ENCODE results near the gene HECW1.

The HECW1 gene

GRCh38 chr7:43300121-43300520 is 187.7 kb downstream of the HECW1 start:
- Mint-ChIP-seq H3K27me3 (peaks cover 31% of the 10 kb centered on the region), H3K4me3 (no peak overlapping the region), H3K36me3 (ENCODE audit: low read depth) (no peaks in the 10 kb centered on the region), H3K27ac (no peak overlapping the region), H3K4me1 (ENCODE audit: low read depth) (peaks cover 31% of the 10 kb centered on the region), H3K9me3 (no peaks in the 10 kb centered on the region)
- no peak for DNase-seq

- no peak for DNase-seq
- Mint-ChIP-seq H3K4me3 (no peak overlapping the region), H3K36me3 (ENCODE audit: low read depth) (no peaks in the 10 kb centered on the region), H3K4me1 (ENCODE audit: low read depth) (peaks cover 35% of the 10 kb centered on the region), H3K27ac (peak overlapping the region; percentile 31), H3K9me3 (no peaks in the 10 kb centered on the region), H3K27me3 (peaks cover 31% of the 10 kb centered on the region)
Measured at GRCh38 chr7:43302211-43302711, 189.8 kb downstream of the HECW1 start.

GRCh38 chr7:43302773-43303460 is 190.5 kb downstream of the HECW1 start:
- peaks cover 28% of the 10 kb centered on the region for H3K27me3 Mint-ChIP-seq
- H3K4me3 Mint-ChIP-seq: no peak overlapping the region
- peak overlapping the region; percentile 31 for H3K27ac Mint-ChIP-seq
- H3K36me3 Mint-ChIP-seq (ENCODE audit: low read depth): no peaks in the 10 kb centered on the region
- no peaks in the 10 kb centered on the region for H3K9me3 Mint-ChIP-seq
- H3K4me1 Mint-ChIP-seq (ENCODE audit: low read depth): peaks cover 35% of the 10 kb centered on the region
- no peak for DNase-seq

- Mint-ChIP-seq H3K27ac (peak overlapping the region; percentile 63), H3K27me3 (peaks cover 22% of the 10 kb centered on the region), H3K9me3 (no peaks in the 10 kb centered on the region), H3K4me3 (no peak overlapping the region), H3K4me1 (ENCODE audit: low read depth) (peaks cover 35% of the 10 kb centered on the region), H3K36me3 (ENCODE audit: low read depth) (no peaks in the 10 kb centered on the region)
- DNase-seq: peak; percentile 64
Measured at GRCh38 chr7:43303740-43304241, 191.3 kb downstream of the HECW1 start.

GRCh38 chr7:43306404-43306803 is 194.0 kb downstream of the HECW1 start:
- Mint-ChIP-seq H3K4me3 (no peak overlapping the region), H3K27me3 (peaks cover under 1% of the 10 kb centered on the region), H3K36me3 (ENCODE audit: low read depth) (no peaks in the 10 kb centered on the region), H3K4me1 (ENCODE audit: low read depth) (peaks cover 35% of the 10 kb centered on the region), H3K27ac (no peak overlapping the region), H3K9me3 (no peaks in the 10 kb centered on the region)
- no peak for DNase-seq

- DNase-seq: no peak
- Mint-ChIP-seq H3K27me3 (no peaks in the 10 kb centered on the region), H3K36me3 (ENCODE audit: low read depth) (no peaks in the 10 kb centered on the region), H3K9me3 (no peaks in the 10 kb centered on the region), H3K4me1 (ENCODE audit: low read depth) (peaks cover 28% of the 10 kb centered on the region), H3K27ac (no peak overlapping the region), H3K4me3 (no peak overlapping the region)
Measured at GRCh38 chr7:43307522-43307921, 195.1 kb downstream of the HECW1 start.

- Mint-ChIP-seq H3K27me3 (no peaks in the 10 kb centered on the region), H3K9me3 (no peaks in the 10 kb centered on the region), H3K36me3 (ENCODE audit: low read depth) (no peaks in the 10 kb centered on the region), H3K27ac (no peak overlapping the region), H3K4me3 (no peak overlapping the region), H3K4me1 (ENCODE audit: low read depth) (peaks cover 20% of the 10 kb centered on the region)
- no peak for DNase-seq
Measured at GRCh38 chr7:43308913-43309705, 196.7 kb downstream of the HECW1 start.

- no peak for DNase-seq
- H3K4me1 Mint-ChIP-seq (ENCODE audit: low read depth): peaks cover 22% of the 10 kb centered on the region
- H3K36me3 Mint-ChIP-seq (ENCODE audit: low read depth): no peaks in the 10 kb centered on the region
- H3K9me3 Mint-ChIP-seq: no peaks in the 10 kb centered on the region
- H3K27me3 Mint-ChIP-seq: no peaks in the 10 kb centered on the region
- H3K4me3 Mint-ChIP-seq: no peak overlapping the region
- H3K27ac Mint-ChIP-seq: no peak overlapping the region
Measured at GRCh38 chr7:43309706-43310022, 197.2 kb downstream of the HECW1 start.

- H3K4me3 Mint-ChIP-seq: no peak overlapping the region
- H3K27ac Mint-ChIP-seq: no peak overlapping the region
- no peak for DNase-seq
- no peaks in the 10 kb centered on the region for H3K36me3 Mint-ChIP-seq (ENCODE audit: low read depth)
- no peaks in the 10 kb centered on the region for H3K9me3 Mint-ChIP-seq
- no peaks in the 10 kb centered on the region for H3K27me3 Mint-ChIP-seq
- peaks cover 20% of the 10 kb centered on the region for H3K4me1 Mint-ChIP-seq (ENCODE audit: low read depth)
Measured at GRCh38 chr7:43311052-43311451, 198.6 kb downstream of the HECW1 start.

GRCh38 chr7:43311694-43312093 is 199.2 kb downstream of the HECW1 start:
- H3K27me3 Mint-ChIP-seq: no peaks in the 10 kb centered on the region
- H3K27ac Mint-ChIP-seq: no peak overlapping the region
- no peak for DNase-seq
- H3K36me3 Mint-ChIP-seq (ENCODE audit: low read depth): no peaks in the 10 kb centered on the region
- peaks cover 20% of the 10 kb centered on the region for H3K4me1 Mint-ChIP-seq (ENCODE audit: low read depth)
- no peak overlapping the region for H3K4me3 Mint-ChIP-seq
- H3K9me3 Mint-ChIP-seq: no peaks in the 10 kb centered on the region

GRCh38 chr7:43313628-43314378 is 201.4 kb downstream of the HECW1 start:
- Mint-ChIP-seq H3K27me3 (no peaks in the 10 kb centered on the region), H3K4me3 (no peak overlapping the region), H3K27ac (peak overlapping the region; percentile 77), H3K36me3 (ENCODE audit: low read depth) (no peaks in the 10 kb centered on the region), H3K9me3 (no peaks in the 10 kb centered on the region), H3K4me1 (ENCODE audit: low read depth) (peaks cover 20% of the 10 kb centered on the region)
- no peak for DNase-seq

- no peaks in the 10 kb centered on the region for H3K27me3 Mint-ChIP-seq
- H3K36me3 Mint-ChIP-seq (ENCODE audit: low read depth): no peaks in the 10 kb centered on the region
- H3K9me3 Mint-ChIP-seq: no peaks in the 10 kb centered on the region
- no peak for DNase-seq
- peaks cover 20% of the 10 kb centered on the region for H3K4me1 Mint-ChIP-seq (ENCODE audit: low read depth)
- H3K4me3 Mint-ChIP-seq: no peak overlapping the region
- peak overlapping the region; percentile 77 for H3K27ac Mint-ChIP-seq
Measured at GRCh38 chr7:43314379-43315158, 202.1 kb downstream of the HECW1 start.

GRCh38 chr7:43317075-43317474 is 204.6 kb downstream of the HECW1 start:
- Mint-ChIP-seq H3K4me1 (ENCODE audit: low read depth) (peaks cover 20% of the 10 kb centered on the region), H3K27ac (no peak overlapping the region), H3K36me3 (ENCODE audit: low read depth) (no peaks in the 10 kb centered on the region), H3K27me3 (peaks cover 7% of the 10 kb centered on the region), H3K9me3 (no peaks in the 10 kb centered on the region), H3K4me3 (no peak overlapping the region)
- DNase-seq: no peak

- Mint-ChIP-seq H3K4me1 (ENCODE audit: low read depth) (peaks cover 19% of the 10 kb centered on the region), H3K36me3 (ENCODE audit: low read depth) (no peaks in the 10 kb centered on the region), H3K4me3 (no peak overlapping the region), H3K9me3 (no peaks in the 10 kb centered on the region), H3K27me3 (peaks cover 11% of the 10 kb centered on the region), H3K27ac (no peak overlapping the region)
- no peak for DNase-seq
Measured at GRCh38 chr7:43318188-43318770, 205.8 kb downstream of the HECW1 start.
